SU-DHL-6 (cell line): Measurements from ENCODE around the gene RIMKLA.

ENCODE experiments used
- H2AFZ ChIP-seq: fragments of 200-600 bp; sonication (generic); 2 replicates; pipeline ENCODE4 v1.6.1; 2014; ENCODE audit warnings: low read depth, mild to moderate bottlenecking, moderate library complexity, mixed read lengths, antibody characterized with exemption, low read length; ENCODE audit not compliant: severe bottlenecking
- H3F3A ChIP-seq: fragments of 200-600 bp; shearing (Covaris generic); 2 replicates; pipeline ENCODE4 v1.6.0; 2016; ENCODE audit warnings: antibody characterized with exemption, mild to moderate bottlenecking; ENCODE audit not compliant: insufficient read depth
- H3K27ac ChIP-seq: fragments of 200-600 bp; sonication (generic); 2 replicates; pipeline ENCODE4 v1.5.1; 2016; ENCODE audit warnings: low read depth, mild to moderate bottlenecking, low read length, moderate library complexity, mixed read lengths
- H3K27me3 ChIP-seq: fragments of 200-600 bp; sonication (generic), shearing (Covaris generic); 2 replicates; pipeline ENCODE4 v1.6.0; 2014; ENCODE audit warnings: mild to moderate bottlenecking, low read length
- H3K36me3 ChIP-seq: fragments of 200-600 bp; sonication (generic); 2 replicates; pipeline ENCODE4 v1.6.1; 2014; ENCODE audit warnings: mild to moderate bottlenecking, low read length, mixed read lengths
- H3K4me2 ChIP-seq: fragments of 300-600, 200-600 bp; shearing (Covaris generic), sonication (generic); 2 replicates; pipeline ENCODE4 v1.6.0; 2014; ENCODE audit warnings: low read length, low read depth, mild to moderate bottlenecking; ENCODE audit not compliant: poor library complexity, severe bottlenecking
- H3K4me3 ChIP-seq: fragments of 200-600 bp; sonication (generic); 2 replicates; pipeline ENCODE4 v1.5.1; 2014; ENCODE audit warnings: antibody characterized with exemption, low read length, mild to moderate bottlenecking, mixed read lengths; ENCODE audit not compliant: insufficient read depth, poor library complexity, severe bottlenecking
- H3K79me2 ChIP-seq: fragments of 200-600 bp; sonication (generic); 2 replicates; pipeline ENCODE4 v1.6.1; 2014; ENCODE audit warnings: mild to moderate bottlenecking, low read length, moderate library complexity; ENCODE audit not compliant: insufficient read depth
- H3K9ac ChIP-seq: fragments of 200-600 bp; sonication (generic); 2 replicates; pipeline ENCODE4 v1.7.0; 2014; ENCODE audit warnings: mild to moderate bottlenecking, low read length
- H3K9me2 ChIP-seq: fragments of 200-600 bp; sonication (generic); replicated peaks from 2 replicates; pipeline ENCODE4 v1.6.1; 2014; ENCODE audit warnings: low read length; ENCODE audit not compliant: insufficient read depth
- H3K9me3 ChIP-seq: fragments of 200-600 bp; sonication (generic); 2 replicates; pipeline ENCODE4 v1.6.1; 2014; ENCODE audit warnings: low read length, mixed read lengths; ENCODE audit not compliant: insufficient read depth
- H4K20me1 ChIP-seq: fragments of 200-600 bp; sonication (generic); 2 replicates; pipeline ENCODE4 v1.6.1; 2014; ENCODE audit warnings: low read depth, mild to moderate bottlenecking, antibody characterized with exemption, low read length, moderate library complexity, mixed read lengths
- CTCF ChIP-seq: fragments of 200-600 bp; sonication (generic); IDR thresholded peaks from one replicate; pipeline ENCODE4 v1.5.1; 2017; ENCODE audit warnings: antibody characterized with exemption, mild to moderate bottlenecking, low read length, moderate library complexity; ENCODE audit not compliant: insufficient read depth, poor library complexity, severe bottlenecking
- EZH2phosphoT487 ChIP-seq: fragments of 200-600 bp; sonication (generic), shearing (Covaris generic); conservative IDR thresholded peaks from 2 replicates; pipeline ENCODE4 v1.6.1; 2018; ENCODE audit warnings: mild to moderate bottlenecking, antibody characterized with exemption, low read length, moderate library complexity, mixed read lengths

Gene RIMKLA

GRCh38 chr1:42433369-42433768, 52.8 kb downstream of the RIMKLA start:
- Histone ChIP-seq H3K79me2 (no peaks in the 10 kb centered on the region), H3K4me2 (no peak overlapping the region), H3K4me3 (no peak overlapping the region), H4K20me1 (no peaks in the 10 kb centered on the region), H3K27me3 (no peaks in the 10 kb centered on the region), H3K27ac (no peak overlapping the region), H3K36me3 (no peaks in the 10 kb centered on the region), H3K9me2 (no peaks in the 10 kb centered on the region), H3K9me3 (no peaks in the 10 kb centered on the region), H3F3A (no peaks in the 10 kb centered on the region), H3K9ac (no peak overlapping the region), H2AFZ (no peak overlapping the region)
- TF ChIP-seq EZH2phosphoT487: no peak
- TF ChIP-seq CTCF: no peak

DNA sequence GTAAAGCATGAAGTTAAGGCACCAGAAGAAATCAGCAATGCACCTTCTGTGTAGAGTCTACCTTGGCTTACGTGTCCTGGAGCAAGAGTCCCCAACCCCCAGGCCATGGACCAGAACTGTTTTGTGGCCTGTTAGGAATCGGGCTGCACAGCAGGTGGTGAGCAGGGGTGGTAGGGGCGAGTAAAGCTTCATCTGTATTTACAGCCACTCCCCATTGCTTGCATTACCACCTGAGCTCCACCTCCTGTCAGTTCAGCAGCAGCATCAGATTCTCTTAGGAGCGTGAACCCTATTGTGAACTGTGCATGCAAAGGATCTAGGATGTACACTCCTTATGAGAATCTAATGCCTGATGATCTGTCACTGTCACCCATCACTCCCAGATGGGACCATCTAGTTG, 53.7 kb downstream of the RIMKLA start:
- no peaks in the 10 kb centered on the region for H3K36me3 ChIP-seq
- TF ChIP-seq CTCF: no peak
- TF ChIP-seq EZH2phosphoT487: no peak
- H3K79me2 ChIP-seq: no peaks in the 10 kb centered on the region
- H3K27me3 ChIP-seq: no peaks in the 10 kb centered on the region
- H2AFZ ChIP-seq: no peak overlapping the region
- no peaks in the 10 kb centered on the region for H3F3A ChIP-seq
- no peaks in the 10 kb centered on the region for H4K20me1 ChIP-seq
- no peak overlapping the region for H3K4me2 ChIP-seq
- H3K27ac ChIP-seq: no peak overlapping the region
- H3K4me3 ChIP-seq: no peak overlapping the region
- no peak overlapping the region for H3K9ac ChIP-seq
- H3K9me2 ChIP-seq: no peaks in the 10 kb centered on the region
- no peaks in the 10 kb centered on the region for H3K9me3 ChIP-seq

DNA sequence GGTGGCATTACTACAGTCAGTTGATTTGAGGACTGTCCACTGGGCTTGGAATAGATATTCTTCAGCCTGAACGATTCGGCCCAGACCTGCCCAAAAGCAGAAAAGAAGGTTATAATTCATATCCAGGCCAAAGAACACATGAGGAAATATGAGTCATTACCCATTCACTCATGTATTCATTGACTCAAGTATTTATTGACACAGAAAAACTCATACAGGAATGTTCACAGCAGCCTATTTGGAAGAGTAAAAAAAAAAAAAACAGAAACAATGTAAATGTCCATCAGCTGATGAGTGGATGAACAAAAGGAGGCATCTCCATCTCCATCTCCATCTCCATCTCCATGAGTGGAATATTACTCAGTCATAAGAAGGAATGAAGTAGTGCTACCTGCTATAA, 59.3 kb downstream of the RIMKLA start:
- Histone ChIP-seq H3F3A (no peaks in the 10 kb centered on the region), H2AFZ (no peak overlapping the region), H3K79me2 (no peaks in the 10 kb centered on the region), H3K9ac (no peak overlapping the region), H3K36me3 (no peaks in the 10 kb centered on the region), H3K4me2 (no peak overlapping the region), H3K27ac (no peak overlapping the region), H3K27me3 (no peaks in the 10 kb centered on the region), H4K20me1 (no peaks in the 10 kb centered on the region), H3K9me3 (no peaks in the 10 kb centered on the region), H3K4me3 (no peak overlapping the region), H3K9me2 (no peaks in the 10 kb centered on the region)
- TF ChIP-seq EZH2phosphoT487 (no peak), CTCF (no peak)

GRCh38 chr1:42442662-42443061, 62.1 kb downstream of the RIMKLA start:
- Histone ChIP-seq H3K9me3 (no peaks in the 10 kb centered on the region), H3K27ac (no peak overlapping the region), H4K20me1 (no peaks in the 10 kb centered on the region), H2AFZ (no peak overlapping the region), H3K9me2 (no peaks in the 10 kb centered on the region), H3K9ac (no peak overlapping the region), H3K4me2 (no peak overlapping the region), H3K4me3 (no peak overlapping the region), H3K27me3 (no peaks in the 10 kb centered on the region), H3F3A (no peaks in the 10 kb centered on the region), H3K36me3 (no peaks in the 10 kb centered on the region), H3K79me2 (no peaks in the 10 kb centered on the region)
- TF ChIP-seq EZH2phosphoT487 (no peak), CTCF (no peak)
